ENCODE measurements around the gene HLA-DQB2.
"Not testable (repeated sequence)": the region's sequence is repeated elsewhere in the genome, so short reads cannot be mapped to it uniquely, and the experiment has no call there.

HLA-DQB2 gene

GRCh38 chr6:32745649-32746048 lies 17.7 kb downstream of the HLA-DQB2 start:
- not testable (repeated sequence) for DNase-seq (ENCODE audit: low spot score)

- no peak for DNase-seq (ENCODE audit: low spot score)
These were observed 18.6 kb downstream of the HLA-DQB2 start for GRCh38 chr6:32744776-32745175.

GRCh38 chr6:32742374-32742773 lies 21.0 kb downstream of the HLA-DQB2 start:
- DNase-seq (ENCODE audit: low spot score) = no peak

GRCh38 chr6:32741031-32741960 lies 22.0 kb downstream of the HLA-DQB2 start, which contains the start of gene HLA-DQA2:
Gene HLA-DQA2 (plus strand): TSS chr6:32741391. CDS start chr6:32741444, 53 bp downstream.
- DNase-seq (ENCODE audit: low spot score) = no peak

GRCh38 chr6:32738126-32738525 lies 25.2 kb downstream of the HLA-DQB2 start:
- no peak for DNase-seq (ENCODE audit: low spot score)

- no peak for DNase-seq (ENCODE audit: low spot score)
These were observed 44.5 kb downstream of the HLA-DQB2 start for GRCh38 chr6:32718879-32719278.

GRCh38 chr6:32716396-32716795 lies 46.9 kb downstream of the HLA-DQB2 start:
- no peak for DNase-seq (ENCODE audit: low spot score)

- no peak for DNase-seq (ENCODE audit: low spot score)
These were observed 50.1 kb downstream of the HLA-DQB2 start for GRCh38 chr6:32713241-32713640.

- DNase-seq (ENCODE audit: low spot score) = no peak
These were observed 53.7 kb downstream of the HLA-DQB2 start for GRCh38 chr6:32709625-32710024.

All from LoVo (cell line).